Measurements from ENCODE around the gene CEMIP.

The CEMIP gene

GRCh38 chr15:80911821-80912220 lies 132.7 kb downstream of the CEMIP start:
- no peaks in the 10 kb centered on the region for H3K9me2 ChIP-seq (replicated peaks; ENCODE audit: insufficient read depth, low read length)
- H3K36me3 ChIP-seq (replicated peaks; ENCODE audit: insufficient read depth, low read length): no peaks in the 10 kb centered on the region
- no peaks in the 10 kb centered on the region for H3K27me3 ChIP-seq (replicated peaks; ENCODE audit: insufficient read depth, low read length)
- no peaks in the 10 kb centered on the region for H3K9me3 ChIP-seq (replicated peaks; ENCODE audit: insufficient read depth, low read length)
- H3K4me3 ChIP-seq (ENCODE audit: low read length): no peak overlapping the region
- H3K27ac ChIP-seq (ENCODE audit: low read length): no peak overlapping the region
- H3K4me1 ChIP-seq (ENCODE audit: low read length): no peaks in the 10 kb centered on the region
- H3K9ac ChIP-seq (ENCODE audit: low read length): no peak overlapping the region
- DNase-seq: no peak
- H4K20me1 ChIP-seq (ENCODE audit: insufficient read depth, low read length): no peaks in the 10 kb centered on the region
- no peak overlapping the region for H3K4me2 ChIP-seq (ENCODE audit: low read depth, low read length)
- H3F3A ChIP-seq (ENCODE audit: insufficient read depth, low read length): no peaks in the 10 kb centered on the region
- no peak for TF ChIP-seq CTCF (IDR thresholded peaks at IDR 0.05; ENCODE audit: low read length)
- no peak for TF ChIP-seq EZH2phosphoT487 (IDR thresholded peaks at IDR 0.05; ENCODE audit: low read length)
- no peak for TF ChIP-seq EZH2 (optimal IDR thresholded peaks at IDR 0.05; ENCODE audit: low read depth, low read length)
- no peak overlapping the region for H2AFZ ChIP-seq (ENCODE audit: low read length)
- H3K79me2 ChIP-seq (ENCODE audit: low read length): no peaks in the 10 kb centered on the region

- Histone ChIP-seq H3K9me2 (replicated peaks; ENCODE audit: insufficient read depth, low read length) (no peaks in the 10 kb centered on the region), H3F3A (ENCODE audit: insufficient read depth, low read length) (no peaks in the 10 kb centered on the region), H3K4me2 (ENCODE audit: low read depth, low read length) (no peak overlapping the region), H3K36me3 (replicated peaks; ENCODE audit: insufficient read depth, low read length) (no peaks in the 10 kb centered on the region), H3K9ac (ENCODE audit: low read length) (no peak overlapping the region), H3K27me3 (replicated peaks; ENCODE audit: insufficient read depth, low read length) (no peaks in the 10 kb centered on the region), H3K4me3 (ENCODE audit: low read length) (no peak overlapping the region), H4K20me1 (ENCODE audit: insufficient read depth, low read length) (no peaks in the 10 kb centered on the region), H2AFZ (ENCODE audit: low read length) (no peak overlapping the region), H3K27ac (ENCODE audit: low read length) (no peak overlapping the region), H3K9me3 (replicated peaks; ENCODE audit: insufficient read depth, low read length) (no peaks in the 10 kb centered on the region), H3K79me2 (ENCODE audit: low read length) (no peaks in the 10 kb centered on the region), H3K4me1 (ENCODE audit: low read length) (no peaks in the 10 kb centered on the region)
- TF ChIP-seq CTCF (IDR thresholded peaks at IDR 0.05; ENCODE audit: low read length): no peak
- no peak for TF ChIP-seq EZH2phosphoT487 (IDR thresholded peaks at IDR 0.05; ENCODE audit: low read length)
- TF ChIP-seq EZH2 (optimal IDR thresholded peaks at IDR 0.05; ENCODE audit: low read depth, low read length): no peak
- no peak for DNase-seq
Observed at GRCh38 chr15:80912673-80913072, 133.5 kb downstream of the CEMIP start.

- Histone ChIP-seq H3K9me2 (replicated peaks; ENCODE audit: insufficient read depth, low read length) (no peaks in the 10 kb centered on the region), H4K20me1 (ENCODE audit: insufficient read depth, low read length) (no peaks in the 10 kb centered on the region), H3K9ac (ENCODE audit: low read length) (no peak overlapping the region), H3K27ac (ENCODE audit: low read length) (no peak overlapping the region), H3K27me3 (replicated peaks; ENCODE audit: insufficient read depth, low read length) (no peaks in the 10 kb centered on the region), H3K4me1 (ENCODE audit: low read length) (no peaks in the 10 kb centered on the region), H3K36me3 (replicated peaks; ENCODE audit: insufficient read depth, low read length) (no peaks in the 10 kb centered on the region), H2AFZ (ENCODE audit: low read length) (no peak overlapping the region), H3F3A (ENCODE audit: insufficient read depth, low read length) (no peaks in the 10 kb centered on the region), H3K4me3 (ENCODE audit: low read length) (no peak overlapping the region), H3K79me2 (ENCODE audit: low read length) (no peaks in the 10 kb centered on the region), H3K4me2 (ENCODE audit: low read depth, low read length) (no peak overlapping the region), H3K9me3 (replicated peaks; ENCODE audit: insufficient read depth, low read length) (no peaks in the 10 kb centered on the region)
- DNase-seq: no peak
- TF ChIP-seq CTCF (IDR thresholded peaks at IDR 0.05; ENCODE audit: low read length): no peak
- TF ChIP-seq EZH2phosphoT487 (IDR thresholded peaks at IDR 0.05; ENCODE audit: low read length): no peak
- TF ChIP-seq EZH2 (optimal IDR thresholded peaks at IDR 0.05; ENCODE audit: low read depth, low read length): no peak
Observed at GRCh38 chr15:80913541-80913940, 134.4 kb downstream of the CEMIP start.

All from MM.1S (cell line).